CD4-positive, alpha-beta T cell treated with Interferon alpha-2 for 1 hour (primary cell): ENCODE data around the gene HNRNPA0.

Experiments
- DNase-seq, 2 donors: peaks; one replicate each; pipeline ENCODE4 v3.0.0-alpha.2; 2020 to 2022

HNRNPA0 gene

DNA sequence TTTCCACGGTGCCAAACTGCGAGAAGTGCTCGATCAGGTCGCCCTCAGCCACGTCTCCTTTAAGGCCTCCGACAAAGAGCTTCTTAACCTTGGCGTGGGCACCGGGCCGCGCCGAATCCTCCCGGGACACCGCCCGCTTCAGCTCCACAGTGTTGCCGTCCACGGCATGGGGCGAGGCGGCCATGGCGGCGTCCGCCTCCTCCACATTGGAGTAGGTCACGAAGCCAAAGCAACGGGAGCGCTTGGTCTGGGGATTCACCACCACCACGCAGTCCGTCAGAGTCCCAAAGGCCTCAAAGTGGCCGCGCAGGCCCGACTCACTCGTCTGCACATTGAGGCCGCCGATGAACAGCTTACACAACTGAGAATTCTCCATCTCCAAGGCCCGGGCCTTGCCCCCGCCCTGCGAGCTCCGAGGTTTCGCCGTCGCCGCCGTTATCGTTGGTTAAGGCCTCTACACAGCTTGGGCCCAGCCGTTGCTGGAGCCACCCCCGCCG is 424 bp downstream of the HNRNPA0 start:
- no peak for DNase-seq

DNA sequence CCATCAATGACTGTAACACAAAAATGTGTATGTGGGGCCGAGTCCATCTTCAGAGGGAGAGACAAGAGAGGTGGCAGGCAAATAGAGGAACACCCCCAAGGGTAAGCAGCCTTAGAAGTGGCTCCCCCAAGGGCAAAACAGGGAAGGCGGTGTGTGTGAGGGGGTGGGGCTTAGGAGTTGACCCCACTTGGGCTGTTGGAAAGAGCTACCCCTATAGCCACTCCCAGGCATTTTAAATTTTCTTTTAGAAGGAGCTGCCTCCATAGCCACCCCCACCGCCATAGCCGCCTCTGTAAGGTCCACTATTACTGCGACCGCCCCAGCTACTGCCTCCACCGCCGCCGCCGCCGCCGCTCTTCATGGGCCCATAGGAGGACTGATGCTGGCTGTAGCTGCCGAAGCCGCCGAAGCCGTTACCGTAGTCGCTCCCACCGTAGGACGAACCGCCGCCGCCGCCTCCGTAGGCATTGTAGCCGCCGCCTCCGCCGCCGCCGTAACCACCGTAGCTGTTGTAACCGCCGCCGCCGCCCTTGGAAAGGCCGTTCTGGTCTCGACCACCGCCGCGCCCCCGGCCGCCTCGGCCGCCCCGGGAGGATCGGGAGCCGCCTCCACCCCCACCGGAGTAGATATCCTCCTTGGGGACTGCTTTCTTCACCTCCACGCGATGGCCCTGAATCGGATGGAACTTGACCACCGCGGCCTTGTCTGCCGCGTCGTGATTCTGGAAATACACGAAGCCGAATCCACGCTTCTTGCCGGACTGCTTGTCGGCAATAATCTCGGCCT is 1.1 kb downstream of the HNRNPA0 start:
- peak; percentile 43 to 55 for DNase-seq

DNA sequence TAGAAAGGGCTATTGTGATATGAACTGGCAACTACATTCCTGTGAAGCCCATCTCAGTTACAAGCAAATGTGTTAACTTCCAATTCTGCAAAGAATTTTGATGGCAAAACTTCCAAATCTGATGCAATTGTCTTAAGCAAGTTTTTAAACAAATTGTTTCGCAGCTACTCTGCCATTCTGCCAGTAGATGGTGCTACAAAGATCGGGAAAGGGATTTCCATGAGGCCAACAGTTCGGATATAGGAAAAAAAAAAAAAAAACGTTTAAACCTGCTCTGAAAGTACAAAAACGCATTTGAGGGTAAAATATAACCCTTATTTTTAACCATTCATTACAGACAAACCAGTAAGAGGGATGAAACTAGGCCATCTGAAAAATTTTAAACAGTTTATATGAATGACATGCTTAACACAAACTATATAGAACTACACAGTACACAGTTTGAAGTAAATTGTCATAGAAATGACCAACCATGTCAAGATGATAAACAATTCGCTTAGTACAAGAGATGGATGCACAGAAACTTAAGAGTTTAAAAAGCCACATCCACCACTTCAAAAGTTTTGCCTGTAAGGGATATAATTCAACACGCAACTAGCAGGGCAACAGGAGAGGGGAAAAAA is 2.2 kb downstream of the HNRNPA0 start:
- peak; percentile 18 to 44 for DNase-seq

DNA sequence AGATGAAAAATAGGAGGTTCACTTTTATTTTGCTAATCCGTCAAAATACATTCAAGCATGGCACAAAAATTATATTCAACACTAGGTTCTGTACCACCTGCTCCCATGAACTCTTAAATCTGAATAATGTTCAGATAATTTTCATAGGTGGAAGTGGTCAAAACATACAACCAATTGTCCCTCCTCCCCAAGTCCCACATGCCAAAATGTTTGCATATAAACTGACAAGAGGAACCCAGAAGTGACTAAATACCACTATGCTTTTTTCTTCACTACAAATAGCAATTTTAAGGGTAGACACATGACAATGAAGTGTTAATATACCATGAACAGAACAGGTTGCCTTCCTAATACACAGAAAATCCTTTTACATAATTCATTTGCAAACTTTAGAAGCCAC is 3.7 kb downstream of the HNRNPA0 start:
- no peak for DNase-seq

DNA sequence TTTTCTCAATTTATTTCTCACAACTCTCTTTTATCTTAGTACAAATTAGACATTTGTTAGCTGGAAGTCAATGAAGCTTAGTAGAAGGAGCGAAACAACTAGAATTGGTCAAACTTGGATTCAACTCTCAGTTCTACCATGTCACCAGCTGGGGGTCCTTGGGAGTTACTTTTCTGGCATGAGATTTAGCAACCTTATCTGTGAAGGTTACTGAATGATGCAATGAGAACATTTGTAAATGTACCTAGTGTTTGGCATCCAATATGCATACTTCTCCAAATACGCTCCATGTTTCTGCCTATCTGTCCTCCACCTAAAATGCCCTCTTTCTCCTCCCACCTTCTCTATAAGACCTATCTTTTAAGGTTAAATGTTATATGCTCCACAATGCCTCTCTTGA is 6.3 kb downstream of the HNRNPA0 start:
- DNase-seq: no peak

DNA sequence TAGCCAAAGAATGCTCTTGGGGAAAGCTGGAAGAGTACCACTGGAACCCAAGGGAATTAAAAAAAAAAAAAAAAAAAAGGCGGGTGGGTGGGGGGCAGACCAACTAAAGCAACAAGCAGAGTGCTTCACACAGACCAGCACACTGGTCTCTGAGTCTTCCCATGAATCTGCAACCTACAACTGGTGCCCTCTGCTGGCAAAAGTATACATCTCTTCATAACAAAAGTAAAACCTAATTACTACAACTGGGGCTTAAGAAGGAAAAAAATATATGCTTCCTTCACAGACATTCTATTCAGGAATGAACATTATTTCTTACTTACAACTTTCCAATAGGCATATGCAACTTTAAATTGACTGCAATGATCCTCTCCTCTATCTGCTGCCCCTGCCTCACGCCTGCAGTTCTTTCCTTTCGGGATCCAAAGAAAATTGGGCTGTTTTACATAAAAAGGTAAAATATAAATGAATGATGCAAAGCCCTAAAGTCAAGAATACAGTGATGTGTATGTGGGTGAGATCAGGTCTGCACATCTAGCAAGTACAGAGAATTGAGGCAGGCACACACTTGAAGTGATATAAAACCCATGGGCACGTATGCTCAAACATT is 11.0 kb downstream of the HNRNPA0 start:
- peak; percentile 63 to 80 for DNase-seq

DNA sequence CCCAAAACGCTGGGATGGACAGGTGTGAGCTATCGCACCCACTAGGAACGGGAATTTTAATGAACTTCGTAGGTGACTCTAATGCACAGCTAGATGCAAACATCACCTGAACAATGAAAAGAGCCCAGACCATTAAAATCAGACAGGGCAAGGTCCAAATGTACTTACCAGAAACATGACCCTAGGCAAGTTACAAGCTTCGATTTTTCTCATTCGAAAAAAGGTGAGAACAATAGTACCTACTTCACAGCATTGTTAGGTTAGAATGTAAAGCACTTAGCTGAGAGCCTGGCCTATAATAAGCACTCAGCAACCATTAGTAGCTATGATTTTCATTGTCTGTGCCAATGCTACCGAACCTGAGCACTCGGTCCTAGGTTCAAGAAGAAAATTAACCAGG is 12.4 kb downstream of the HNRNPA0 start:
- no peak for DNase-seq

DNA sequence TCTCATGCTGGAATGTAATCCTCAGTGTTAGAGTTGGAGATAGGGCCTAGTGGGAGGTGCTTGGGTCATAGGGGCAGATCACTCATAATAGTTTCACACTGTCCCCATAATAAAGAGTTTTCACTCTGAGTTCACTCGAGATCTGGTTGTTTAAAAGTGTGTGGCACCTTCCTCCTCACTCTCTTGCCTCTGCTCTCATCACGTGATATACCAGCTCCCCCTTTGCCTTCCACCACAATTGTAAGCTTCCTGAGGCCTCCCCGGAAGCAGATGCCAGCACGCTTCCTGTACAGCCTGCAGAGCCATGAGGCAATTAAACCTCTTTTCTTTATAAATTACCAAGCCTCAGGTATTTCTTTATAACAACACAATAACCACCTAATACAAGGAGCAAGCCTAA is 14.4 kb downstream of the HNRNPA0 start:
- no peak for DNase-seq

DNA sequence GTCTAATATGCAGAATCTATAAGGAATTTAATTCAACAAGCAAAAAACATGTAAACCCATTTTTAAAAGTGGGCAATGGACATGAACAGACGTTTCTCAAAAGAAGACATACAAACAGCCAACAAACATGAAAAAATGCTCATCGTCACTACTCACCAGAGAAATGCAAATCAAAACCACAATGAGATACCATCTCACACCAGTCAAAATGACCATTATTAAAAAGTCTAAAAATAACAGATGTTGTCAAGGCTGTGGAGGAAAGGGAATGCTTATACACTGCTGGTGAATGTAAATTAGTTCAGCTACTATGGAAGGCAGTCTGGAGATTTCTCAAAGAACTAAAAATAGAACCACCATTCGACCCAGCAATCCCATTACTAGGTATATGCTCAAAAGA is 15.2 kb downstream of the HNRNPA0 start:
- no peak for DNase-seq

DNA sequence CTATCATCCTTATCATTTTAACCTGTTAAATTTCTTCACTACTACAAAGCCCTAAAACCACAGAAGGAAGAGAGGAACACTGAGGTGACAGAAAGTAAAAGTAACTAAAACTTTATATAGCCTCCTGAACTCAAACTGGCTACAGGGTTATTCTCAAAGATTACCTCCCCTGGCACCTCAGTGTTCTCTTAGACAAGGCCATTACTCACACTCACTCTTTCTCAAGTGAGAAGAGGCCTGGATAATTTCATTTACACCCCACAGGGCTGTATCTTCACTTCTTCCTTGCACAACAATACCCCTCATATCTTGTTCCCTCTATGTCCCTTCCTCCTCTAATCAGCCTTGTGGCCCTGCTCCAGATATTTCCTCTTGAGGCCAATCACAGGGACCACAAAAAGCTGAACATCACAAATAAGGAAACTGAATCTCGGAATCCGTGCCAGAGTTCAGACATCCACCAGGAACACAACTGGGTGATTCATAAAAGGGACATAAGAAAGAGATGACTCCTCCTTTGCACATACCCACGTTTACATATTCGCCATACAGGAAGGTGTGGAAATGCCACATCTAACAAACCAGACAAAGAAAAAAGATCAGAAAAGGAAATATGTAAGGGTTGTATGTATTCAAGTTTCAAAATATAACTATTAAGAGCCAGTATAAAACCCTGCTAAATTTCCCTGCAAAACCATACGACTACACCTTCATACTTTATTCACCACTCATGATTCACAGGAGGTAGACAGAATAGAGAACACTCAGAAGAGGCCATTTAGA is 16.6 kb downstream of the HNRNPA0 start:
- peak in 1 of 2 donors; percentile 30 for DNase-seq

DNA sequence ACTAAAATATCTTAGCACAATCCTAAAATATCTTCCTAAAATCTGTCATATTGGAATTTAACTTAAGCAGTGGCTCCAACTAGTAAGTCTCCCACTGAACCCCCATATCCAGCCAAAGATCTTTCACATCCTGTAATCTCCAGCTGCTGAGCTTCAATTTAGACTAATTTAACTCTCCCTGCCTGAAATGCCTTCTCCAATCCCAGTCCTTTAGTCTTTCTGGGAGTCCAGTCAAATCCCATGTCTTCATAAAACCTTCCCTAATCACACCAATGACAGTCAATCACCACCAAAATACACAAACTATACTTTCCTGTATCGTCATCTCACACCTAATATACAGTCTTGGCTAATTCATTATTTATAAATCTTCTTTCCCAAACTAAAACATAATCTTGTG is 17.7 kb downstream of the HNRNPA0 start:
- DNase-seq: no peak

DNA sequence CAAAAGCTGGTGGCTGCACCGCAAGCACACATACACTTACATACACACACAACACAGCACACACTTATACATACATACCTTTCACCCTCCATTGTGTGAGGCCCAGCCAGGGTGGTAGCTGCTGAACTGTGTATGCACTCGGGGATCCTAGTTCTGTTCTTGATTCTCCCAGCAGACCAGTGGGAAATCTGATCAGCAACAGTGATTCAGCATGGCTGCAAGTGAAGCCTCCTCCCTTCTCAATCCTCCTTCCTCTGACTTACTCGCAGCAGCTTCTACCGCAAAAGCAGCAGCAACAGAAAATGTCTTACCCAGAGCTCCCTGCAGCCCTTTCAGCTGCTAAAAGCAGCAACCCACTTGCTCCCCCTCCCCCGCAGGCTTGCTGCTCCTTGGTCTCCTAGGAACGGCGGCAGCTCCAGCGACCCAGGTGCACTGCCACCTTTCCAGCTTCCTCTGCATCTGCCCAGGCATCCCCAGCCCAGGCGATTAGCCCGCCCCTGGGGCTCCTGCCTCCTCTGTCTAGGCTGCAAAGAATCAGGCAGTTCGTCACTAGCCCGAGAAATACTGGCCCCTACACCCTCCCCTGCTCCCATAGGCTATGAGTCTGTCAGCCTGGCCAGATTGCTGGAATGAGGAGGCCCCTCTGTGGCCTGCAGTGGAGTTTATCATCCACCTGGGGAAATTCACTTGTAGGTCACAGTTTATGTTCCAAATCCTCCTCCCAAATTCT is 18.4 kb downstream of the HNRNPA0 start, which contains the start of gene KLHL3:
KLHL3 (minus strand) TSS at position 535 of the 730 bp plus-strand sequence; CDS start at position 92, 443 bp downstream.
- peak in 1 of 2 donors; percentile 22 for DNase-seq

DNA sequence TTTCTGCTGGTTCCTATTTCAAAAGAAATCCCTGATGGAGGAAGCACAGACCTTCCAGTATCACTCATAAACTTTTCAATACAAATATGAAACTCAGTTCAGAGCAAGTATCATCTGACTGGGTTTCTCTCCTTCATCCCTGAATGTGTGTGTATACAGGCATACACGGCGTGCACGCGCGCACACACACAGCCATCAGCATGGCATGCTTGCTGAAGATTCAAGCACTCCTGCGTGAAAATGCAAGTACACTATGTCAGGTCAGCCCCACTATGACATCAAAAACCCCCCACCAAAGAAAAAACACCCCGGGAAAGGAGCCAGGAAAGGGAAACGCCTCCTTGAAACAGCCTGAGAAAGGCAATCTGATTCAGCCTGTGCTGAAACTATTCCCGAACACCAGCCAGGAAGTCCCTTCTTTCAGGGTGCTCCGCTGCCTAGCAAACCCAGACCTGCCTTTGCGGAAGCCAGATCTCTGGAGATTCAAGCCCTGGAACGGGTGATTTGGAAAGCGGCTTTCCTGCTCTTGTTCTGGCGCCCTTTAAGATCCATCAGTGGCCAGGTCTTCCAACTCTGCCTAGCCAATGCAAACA is 19.1 kb downstream of the HNRNPA0 start:
- peak in 1 of 2 donors; percentile 14 for DNase-seq

DNA sequence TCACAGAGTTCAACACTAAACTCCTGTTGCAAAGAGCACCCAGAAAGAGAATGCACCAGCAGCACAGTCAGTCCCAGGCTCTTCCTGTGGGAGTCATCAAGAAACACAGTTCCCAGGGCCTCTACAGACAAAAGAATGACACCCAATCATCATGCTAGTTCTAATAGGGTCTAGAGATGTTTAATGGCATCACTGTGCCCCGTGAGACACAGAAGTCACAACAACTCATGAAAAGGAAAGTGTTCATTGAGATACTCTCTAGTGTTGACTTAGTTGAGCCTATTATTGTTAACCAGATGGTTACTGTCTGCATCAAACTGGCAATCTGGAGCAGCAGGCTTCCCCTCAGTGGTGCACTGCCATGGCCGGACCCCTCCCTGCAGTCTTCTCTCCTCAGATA is 19.8 kb downstream of the HNRNPA0 start:
- no peak for DNase-seq

DNA sequence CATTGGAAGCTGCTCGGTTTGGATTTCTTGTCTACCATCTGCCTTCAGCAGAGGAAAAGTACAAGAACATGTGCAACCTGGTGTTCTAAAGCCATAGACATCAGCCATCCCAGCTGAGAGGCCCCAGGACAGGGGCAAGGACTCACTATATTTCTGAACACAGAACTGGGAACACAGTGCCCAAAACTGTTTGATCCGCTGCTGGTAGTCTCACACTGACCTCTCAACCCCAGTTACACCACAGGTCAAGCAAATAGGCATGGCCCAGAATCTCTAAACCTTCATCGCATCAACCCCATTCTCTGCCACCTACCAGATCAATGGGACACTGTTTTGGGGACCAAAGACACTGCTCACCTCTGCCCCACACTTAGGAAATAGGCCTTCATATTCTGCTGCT is 20.2 kb downstream of the HNRNPA0 start:
- no peak for DNase-seq

DNA sequence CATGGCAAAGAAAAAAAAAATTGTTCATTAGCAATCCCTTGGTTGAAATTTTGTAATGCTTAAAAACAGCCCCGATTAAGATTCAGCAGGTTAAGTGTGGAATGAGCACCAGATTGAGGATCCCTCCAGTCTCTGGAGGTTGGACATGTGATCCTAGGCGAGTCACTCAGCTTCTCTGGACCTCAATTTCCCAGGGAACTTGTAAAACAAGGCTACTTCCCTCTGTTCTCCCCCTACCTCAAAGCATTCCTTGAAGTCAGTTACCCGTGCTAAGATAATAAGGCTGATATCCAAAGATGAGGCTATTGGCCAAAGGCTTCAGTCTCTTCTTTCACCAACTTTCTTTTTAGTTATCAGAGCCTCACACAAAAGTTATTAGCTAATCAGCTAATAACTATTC is 21.2 kb downstream of the HNRNPA0 start:
- DNase-seq: no peak

DNA sequence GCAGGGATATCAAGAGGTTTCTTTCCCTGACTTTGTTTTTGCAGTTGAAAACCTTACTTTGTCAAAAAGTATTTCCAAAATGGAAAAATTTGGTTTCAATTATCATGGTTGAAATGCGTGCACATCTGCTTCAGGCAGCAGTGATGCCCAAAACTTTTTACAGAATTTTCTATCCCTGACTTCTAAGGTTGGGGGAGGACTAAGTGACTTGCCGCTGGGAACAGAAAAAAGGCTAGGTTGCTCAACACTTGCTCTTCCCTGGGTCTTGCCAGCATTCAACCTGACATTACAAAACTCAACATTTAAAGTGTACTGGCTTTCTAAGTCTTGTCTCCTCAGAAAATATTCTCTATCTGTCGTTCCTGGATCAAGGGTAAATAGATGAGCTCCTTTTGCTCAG is 23.0 kb downstream of the HNRNPA0 start:
- DNase-seq: no peak

DNA sequence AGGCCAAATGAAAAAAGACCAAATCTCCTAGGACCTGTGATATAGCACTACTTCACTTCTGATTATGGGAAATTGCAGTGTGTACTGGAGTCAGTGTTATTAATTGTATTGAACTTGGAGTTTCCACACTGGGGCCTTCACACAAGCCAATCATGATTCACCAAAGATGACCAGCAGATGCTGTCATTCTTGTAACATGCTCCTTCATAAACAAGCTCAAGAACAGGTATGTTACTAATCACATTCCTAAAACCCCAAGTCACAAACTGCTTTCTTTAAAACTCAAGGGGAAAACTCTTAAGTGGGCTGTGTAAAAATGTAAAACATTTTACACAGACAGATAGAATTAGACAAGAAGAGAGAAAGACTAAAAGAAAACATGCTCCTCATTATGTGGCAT is 23.8 kb downstream of the HNRNPA0 start:
- DNase-seq: no peak

DNA sequence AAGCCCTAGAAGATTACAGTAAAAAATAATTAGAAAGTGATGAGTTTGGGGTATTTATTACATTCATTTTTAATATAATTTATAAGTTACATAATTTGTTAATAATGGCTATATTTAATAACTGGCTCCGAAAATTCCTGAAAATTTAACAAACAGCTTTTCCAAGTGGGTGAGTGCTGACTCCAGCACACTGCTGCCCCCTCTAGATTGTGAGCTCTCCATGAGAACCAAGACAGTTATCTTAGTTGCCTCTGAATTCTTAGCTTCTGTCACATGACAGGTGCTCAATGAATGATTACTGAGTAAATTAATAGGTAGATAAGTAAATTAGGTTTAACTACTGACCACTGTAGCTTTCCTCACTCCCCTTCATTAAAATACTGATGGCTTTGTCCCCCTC is 26.1 kb downstream of the HNRNPA0 start:
- no peak for DNase-seq

DNA sequence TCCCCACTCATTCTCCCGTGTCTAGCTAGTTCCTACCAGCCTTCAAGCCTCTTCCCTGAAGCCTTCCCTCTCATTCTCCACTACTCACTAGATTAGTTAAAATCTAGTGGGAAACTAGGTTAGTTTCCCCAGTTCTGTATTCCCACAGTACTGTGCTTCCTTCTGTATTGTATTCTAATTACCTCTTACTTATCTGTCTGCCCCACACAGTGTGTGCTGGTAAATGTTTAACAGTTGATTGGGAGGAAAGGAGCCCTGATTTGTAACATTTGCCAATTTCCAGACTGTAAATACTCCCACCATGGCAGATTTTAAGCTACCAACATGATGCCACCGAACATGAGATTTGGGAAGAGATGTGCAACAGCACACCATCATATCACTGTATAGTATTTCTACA is 26.5 kb downstream of the HNRNPA0 start:
- DNase-seq: no peak

DNA sequence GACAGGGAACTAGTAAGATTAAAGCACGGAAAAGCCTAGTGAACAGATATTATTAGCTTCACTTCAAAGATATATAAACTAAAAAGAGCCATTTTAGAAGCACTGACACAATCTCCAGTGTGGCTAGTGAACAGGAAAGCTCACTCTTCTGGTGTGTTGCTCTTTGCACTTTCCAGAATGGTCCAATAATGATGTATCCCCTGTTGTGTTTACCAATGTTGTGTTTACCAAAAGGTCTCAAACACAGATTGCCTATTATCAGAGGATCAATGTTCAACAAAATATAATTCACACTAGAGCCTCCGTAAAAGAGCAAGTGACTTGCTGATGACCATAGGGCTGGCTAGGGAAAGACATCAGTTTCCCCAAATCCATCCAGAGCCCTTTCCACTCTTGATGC is 29.9 kb downstream of the HNRNPA0 start:
- DNase-seq: no peak

DNA sequence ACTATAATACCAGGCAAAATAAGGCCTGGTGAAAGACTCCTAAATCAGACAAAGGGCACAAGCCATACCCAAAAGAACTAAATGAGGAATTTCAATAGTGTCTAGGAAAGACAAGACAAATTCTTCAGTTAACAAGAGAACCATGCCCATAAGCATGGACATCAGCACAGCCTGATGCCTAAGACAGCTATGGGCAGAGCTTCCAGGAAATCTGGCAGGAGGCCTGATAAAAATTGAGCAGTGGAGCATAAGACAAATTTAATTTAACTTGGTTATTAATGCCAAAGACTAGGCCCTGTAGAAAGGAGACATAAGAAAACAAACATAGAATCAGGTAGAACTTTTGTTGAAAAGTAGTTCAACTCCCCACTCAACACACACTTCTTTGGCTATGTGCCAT is 35.6 kb downstream of the HNRNPA0 start:
- no peak for DNase-seq
